Panc1 (cell line): Measurements from ENCODE around the gene TDRD1. TPM values are rescaled to one million over a fixed set of nuclear protein-coding genes. Genes with fewer than 3 reads are reported as not detected.

Source experiments
- ATAC-seq: fragments of 200-7000 bp; cut with Tn5 transposase; 2 replicates; pipeline ENCODE4 v1.9.1; 2020; ENCODE audit warnings: mild to moderate bottlenecking, moderate library complexity
- BruUV-seq: library from RNA; stranded (reverse); fragments of 400-500 nt; replicated peaks from 2 replicates; lab custom pipeline; 2021; lab: Mats Ljungman, UMichigan
- CTCF ChIA-PET: fragments of 300-600 bp; sonication (Branson Sonifier 250); formaldehyde crosslinking; loops from one replicate; lab custom pipeline; 2022; ENCODE audit warnings: antibody characterized with exemption; lab: Charles Lee
- POLR2A ChIA-PET: fragments of 300-600 bp; sonication (Branson Sonifier 250); formaldehyde crosslinking; loops from one replicate; lab custom pipeline; 2022; ENCODE audit warnings: antibody characterized with exemption; lab: Charles Lee
- DNase-seq: peaks from one replicate; pipeline ENCODE4 v3.0.0-alpha.2; 2010; ENCODE audit warnings: low read depth, low spot score
- H3K27ac ChIP-seq: 2 replicates; pipeline ENCODE4 v1.5.1; 2011; ENCODE audit warnings: mild to moderate bottlenecking, low read length, inconsistent platforms
- H3K27me3 ChIP-seq: fragments of 200-500 bp; sonication (Bioruptor generic); 2 replicates; pipeline ENCODE4 v1.6.0; 2014; ENCODE audit warnings: low read length, inconsistent platforms; ENCODE audit not compliant: control insufficient read depth, insufficient read depth
- H3K36me3 ChIP-seq: fragments of 200-500 bp; sonication (Bioruptor generic); 2 replicates; pipeline ENCODE4 v1.5.1; 2014; ENCODE audit warnings: inconsistent platforms, mild to moderate bottlenecking, low read length, moderate library complexity; ENCODE audit not compliant: control insufficient read depth, insufficient read depth
- H3K4me1 ChIP-seq: 2 replicates; pipeline ENCODE4 v1.5.1; 2011; ENCODE audit warnings: inconsistent platforms, mild to moderate bottlenecking, low read length, moderate library complexity; ENCODE audit not compliant: control insufficient read depth, insufficient read depth
- H3K4me3 ChIP-seq, 2 experiments: 2 replicates each; pipeline ENCODE4 v1.5.1; 2011 to 2012; ENCODE audit warnings: low read depth in 2 of 2, low read length in 2 of 2, mild to moderate bottlenecking in 2 of 2, inconsistent platforms in 1 of 2, moderate library complexity in 1 of 2
- H3K9me3 ChIP-seq: fragments of 200-500 bp; sonication (Bioruptor generic); 2 replicates; pipeline ENCODE4 v1.5.1; 2014; ENCODE audit warnings: low read depth, mild to moderate bottlenecking, inconsistent platforms, low read length, moderate library complexity; ENCODE audit not compliant: control insufficient read depth, insufficient read depth
- POLR2AphosphoS5 ChIP-seq: IDR thresholded peaks from 2 replicates; pipeline ENCODE4 v1.6.1; 2012; ENCODE audit warnings: mild to moderate bottlenecking, low read depth, low read length, moderate library complexity
- SIN3A ChIP-seq: IDR thresholded peaks from 2 replicates; pipeline ENCODE4 v1.6.1; 2012; ENCODE audit warnings: low read depth, mild to moderate bottlenecking, low read length, moderate library complexity, borderline replicate concordance; ENCODE audit not compliant: insufficient read depth
- TCF7L2 ChIP-seq: IDR thresholded peaks from 2 replicates; pipeline ENCODE4 v1.6.1; 2011; ENCODE audit warnings: mild to moderate bottlenecking, low read depth, low read length, inconsistent platforms
- in situ Hi-C: cut with HindIII; loops from 2 replicates; pipeline ENCODE4 v1.10.0; 2016; ENCODE audit warnings: low sequenced_read_pairs, low pct_unique_long_range_greater_than_20kb
- intact Hi-C: fragments of 100-400 bp; cut with micrococcal nuclease; formaldehyde crosslinking; loops from one replicate; pipeline ENCODE4 v1.10.0; 2022; ENCODE audit not compliant: unreplicated experiment
- total RNA-seq: library from RNA; stranded (reverse); gene quantifications from one replicate; pipeline ENCODE4 v1.2.1, GENCODE V29; 2021; ENCODE audit not compliant: unreplicated experiment
- TF ChIP-seq, protein P1 (sequence below): fragments of 450-650 bp; IDR thresholded peaks from 2 replicates; pipeline ENCODE4 v1.5.1; 2017; ENCODE audit warnings: mild to moderate bottlenecking
- TF ChIP-seq, protein P2 (sequence below), 2 experiments: IDR thresholded peaks; 2 replicates each; pipeline ENCODE4 v1.6.1; 2011 to 2012; ENCODE audit warnings: low read depth in 2 of 2, control low read depth in 1 of 2, low read length in 1 of 2, mild to moderate bottlenecking in 1 of 2, moderate library complexity in 1 of 2; ENCODE audit not compliant: insufficient read depth in 1 of 2

TDRD1 gene
- total RNA-seq, 1 experiment from 2014 or later: not detected

DNA sequence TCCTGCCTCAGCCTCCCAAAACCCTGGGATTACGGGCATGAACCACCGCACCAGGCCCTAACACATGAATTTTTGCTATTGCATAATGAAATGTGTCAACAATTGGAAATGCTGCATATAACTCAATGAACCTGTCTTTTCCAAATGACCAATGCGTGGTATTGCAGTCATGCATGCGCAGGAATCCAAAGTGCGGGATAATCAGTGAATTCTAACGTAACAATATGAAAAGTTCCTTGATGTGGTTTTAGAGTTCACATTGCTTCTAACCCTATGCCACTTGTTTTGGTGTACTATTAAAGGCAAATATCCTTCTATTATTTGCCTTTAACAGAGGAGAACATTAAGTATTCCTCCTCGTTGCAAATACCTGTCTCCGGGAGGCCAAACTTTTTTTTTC lies 10.5 kb downstream of the TDRD1 start:
- no peak overlapping the region for H3K4me3 ChIP-seq
- ChIA-PET POLR2A (interaction anchor here (0.6 kb wide), 1 partner anchor 152 kb away, joined by 5 read pairs; no protein-coding TSS in a partner anchor), CTCF (no interaction called here)
- in situ Hi-C loops: no loop called here
- no peaks in the 10 kb centered on the region for H3K4me1 ChIP-seq
- BruUV-seq: no TSS peak
- H3K9me3 ChIP-seq: no peaks in the 10 kb centered on the region
- H3K27me3 ChIP-seq: peaks cover 7% of the 10 kb centered on the region
- H3K27ac ChIP-seq: no peak overlapping the region
- TF ChIP-seq, protein P1, sequence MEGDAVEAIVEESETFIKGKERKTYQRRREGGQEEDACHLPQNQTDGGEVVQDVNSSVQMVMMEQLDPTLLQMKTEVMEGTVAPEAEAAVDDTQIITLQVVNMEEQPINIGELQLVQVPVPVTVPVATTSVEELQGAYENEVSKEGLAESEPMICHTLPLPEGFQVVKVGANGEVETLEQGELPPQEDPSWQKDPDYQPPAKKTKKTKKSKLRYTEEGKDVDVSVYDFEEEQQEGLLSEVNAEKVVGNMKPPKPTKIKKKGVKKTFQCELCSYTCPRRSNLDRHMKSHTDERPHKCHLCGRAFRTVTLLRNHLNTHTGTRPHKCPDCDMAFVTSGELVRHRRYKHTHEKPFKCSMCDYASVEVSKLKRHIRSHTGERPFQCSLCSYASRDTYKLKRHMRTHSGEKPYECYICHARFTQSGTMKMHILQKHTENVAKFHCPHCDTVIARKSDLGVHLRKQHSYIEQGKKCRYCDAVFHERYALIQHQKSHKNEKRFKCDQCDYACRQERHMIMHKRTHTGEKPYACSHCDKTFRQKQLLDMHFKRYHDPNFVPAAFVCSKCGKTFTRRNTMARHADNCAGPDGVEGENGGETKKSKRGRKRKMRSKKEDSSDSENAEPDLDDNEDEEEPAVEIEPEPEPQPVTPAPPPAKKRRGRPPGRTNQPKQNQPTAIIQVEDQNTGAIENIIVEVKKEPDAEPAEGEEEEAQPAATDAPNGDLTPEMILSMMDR: no peak
- TF ChIP-seq POLR2AphosphoS5: no peak
- intact Hi-C loops: no loop called here
- no peaks in the 10 kb centered on the region for H3K36me3 ChIP-seq
- DNase-seq (no peak), ATAC-seq (no peak)

DNA sequence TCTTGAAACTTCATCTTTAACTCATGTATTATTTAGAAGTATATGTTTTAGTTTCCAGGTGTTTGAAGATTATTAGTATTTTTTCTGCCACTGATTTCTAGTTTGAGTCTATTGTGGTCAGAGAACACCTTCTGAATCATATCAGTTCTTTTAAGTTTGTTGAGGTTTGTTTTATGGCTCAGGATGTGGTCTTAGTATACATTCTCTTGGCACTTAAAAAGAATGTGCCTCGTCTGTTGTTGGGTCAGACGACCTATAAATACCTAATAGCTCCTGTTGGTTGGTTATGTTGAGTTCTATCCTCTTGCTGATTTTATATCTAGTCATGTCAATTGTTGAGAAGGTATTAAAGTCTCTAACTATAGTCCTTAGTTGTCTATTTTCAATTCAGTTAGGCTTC lies 15.9 kb downstream of the TDRD1 start:
- Histone ChIP-seq H3K27me3 (peaks cover 11% of the 10 kb centered on the region), H3K9me3 (no peaks in the 10 kb centered on the region), H3K4me1 (no peaks in the 10 kb centered on the region), H3K4me3 (no peak overlapping the region), H3K27ac (no peak overlapping the region), H3K36me3 (no peaks in the 10 kb centered on the region)
- no peak for TF ChIP-seq POLR2AphosphoS5
- in situ Hi-C loops: no loop called here
- CTCF ChIA-PET: no interaction called here
- ATAC-seq: no peak
- DNase-seq: no peak
- intact Hi-C loops: no loop called here
- POLR2A ChIA-PET: no interaction called here
- no TSS peak for BruUV-seq

DNA sequence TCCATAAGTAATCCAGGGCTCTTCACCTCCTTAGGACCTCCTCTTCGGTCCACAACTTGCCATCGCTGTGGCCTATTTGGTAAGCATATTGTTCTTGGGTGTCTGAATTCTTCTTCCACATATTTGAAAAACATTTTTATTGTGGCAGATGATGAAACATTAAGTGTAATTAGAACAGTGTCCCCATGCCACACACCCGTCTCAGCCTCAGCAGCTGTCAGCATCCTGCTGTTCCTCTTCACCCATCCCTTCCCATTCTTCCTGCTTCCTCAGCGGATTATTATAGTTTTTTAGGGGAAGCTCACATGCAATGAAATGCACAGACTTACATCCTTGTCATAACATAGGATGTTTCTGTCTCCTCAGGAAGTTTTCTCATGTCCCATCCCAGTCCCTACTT lies 20.1 kb downstream of the TDRD1 start:
- BruUV-seq: no TSS peak
- POLR2A ChIA-PET: no interaction called here
- ATAC-seq: no peak

More for the DNA sequence above, 20.1 kb downstream of the TDRD1 start:
- no peak for DNase-seq
- Histone ChIP-seq H3K4me3 (no peak overlapping the region), H3K9me3 (no peaks in the 10 kb centered on the region), H3K27ac (no peak overlapping the region), H3K36me3 (no peaks in the 10 kb centered on the region), H3K4me1 (no peaks in the 10 kb centered on the region), H3K27me3 (peaks cover 12% of the 10 kb centered on the region)
- CTCF ChIA-PET: no interaction called here
- intact Hi-C loops (no loop called here), in situ Hi-C loops (no loop called here)
- TF ChIP-seq SIN3A: no peak
- no peak for TF ChIP-seq TCF7L2
- no peak for TF ChIP-seq POLR2AphosphoS5
- TF ChIP-seq, protein P2, sequence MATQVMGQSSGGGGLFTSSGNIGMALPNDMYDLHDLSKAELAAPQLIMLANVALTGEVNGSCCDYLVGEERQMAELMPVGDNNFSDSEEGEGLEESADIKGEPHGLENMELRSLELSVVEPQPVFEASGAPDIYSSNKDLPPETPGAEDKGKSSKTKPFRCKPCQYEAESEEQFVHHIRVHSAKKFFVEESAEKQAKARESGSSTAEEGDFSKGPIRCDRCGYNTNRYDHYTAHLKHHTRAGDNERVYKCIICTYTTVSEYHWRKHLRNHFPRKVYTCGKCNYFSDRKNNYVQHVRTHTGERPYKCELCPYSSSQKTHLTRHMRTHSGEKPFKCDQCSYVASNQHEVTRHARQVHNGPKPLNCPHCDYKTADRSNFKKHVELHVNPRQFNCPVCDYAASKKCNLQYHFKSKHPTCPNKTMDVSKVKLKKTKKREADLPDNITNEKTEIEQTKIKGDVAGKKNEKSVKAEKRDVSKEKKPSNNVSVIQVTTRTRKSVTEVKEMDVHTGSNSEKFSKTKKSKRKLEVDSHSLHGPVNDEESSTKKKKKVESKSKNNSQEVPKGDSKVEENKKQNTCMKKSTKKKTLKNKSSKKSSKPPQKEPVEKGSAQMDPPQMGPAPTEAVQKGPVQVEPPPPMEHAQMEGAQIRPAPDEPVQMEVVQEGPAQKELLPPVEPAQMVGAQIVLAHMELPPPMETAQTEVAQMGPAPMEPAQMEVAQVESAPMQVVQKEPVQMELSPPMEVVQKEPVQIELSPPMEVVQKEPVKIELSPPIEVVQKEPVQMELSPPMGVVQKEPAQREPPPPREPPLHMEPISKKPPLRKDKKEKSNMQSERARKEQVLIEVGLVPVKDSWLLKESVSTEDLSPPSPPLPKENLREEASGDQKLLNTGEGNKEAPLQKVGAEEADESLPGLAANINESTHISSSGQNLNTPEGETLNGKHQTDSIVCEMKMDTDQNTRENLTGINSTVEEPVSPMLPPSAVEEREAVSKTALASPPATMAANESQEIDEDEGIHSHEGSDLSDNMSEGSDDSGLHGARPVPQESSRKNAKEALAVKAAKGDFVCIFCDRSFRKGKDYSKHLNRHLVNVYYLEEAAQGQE (IDR thresholded peaks at IDR 0.05; ENCODE audit: insufficient read depth in 1 of 2, low read depth in 2 of 2, low read length in 1 of 2): no peak
- TF ChIP-seq, protein P1: no peak
